RWPE2 (cell line): ENCODE data around the gene CHRNA7.
"Not testable (repeated sequence)": the region's sequence is repeated elsewhere in the genome, so short reads cannot be mapped to it uniquely, and the experiment has no call there.

Source experiments
- ATAC-seq: fragments of 200-7000 bp; cut with Tn5 transposase; 3 replicates; pipeline ENCODE4 v1.9.1; 2021; ENCODE audit warnings: low read depth
- DNase-seq: peaks from one replicate; pipeline ENCODE4 v3.0.0-alpha.2; 2020; ENCODE audit warnings: low spot score
- H3K27ac ChIP-seq: fragments of 450-650 bp; 2 replicates; pipeline ENCODE4 v1.5.1; 2017; ENCODE audit warnings: mild to moderate bottlenecking; ENCODE audit not compliant: poor library complexity, severe bottlenecking
- H3K27me3 ChIP-seq: fragments of 250-450 bp; sonication (Bioruptor Pico); 2 replicates; pipeline ENCODE4 v1.5.1; 2021; ENCODE audit warnings: mild to moderate bottlenecking, moderate library complexity; ENCODE audit not compliant: insufficient read depth, poor library complexity, severe bottlenecking
- H3K36me3 ChIP-seq: fragments of 250-450 bp; sonication (Bioruptor Pico); 2 replicates; pipeline ENCODE4 v1.5.1; 2020; ENCODE audit warnings: low read depth, mild to moderate bottlenecking, moderate library complexity
- H3K4me1 ChIP-seq: fragments of 250-450 bp; sonication (Bioruptor Pico); 2 replicates; pipeline ENCODE4 v1.5.1; 2021; ENCODE audit warnings: mild to moderate bottlenecking, moderate library complexity; ENCODE audit not compliant: insufficient read depth, poor library complexity, severe bottlenecking
- H3K4me3 ChIP-seq: fragments of 250-450 bp; sonication (Bioruptor Pico); 2 replicates; pipeline ENCODE4 v1.5.1; 2021; ENCODE audit warnings: mild to moderate bottlenecking, moderate library complexity; ENCODE audit not compliant: severe bottlenecking
- H3K9me3 ChIP-seq: fragments of 250-450 bp; sonication (Bioruptor Pico); 2 replicates; pipeline ENCODE4 v1.5.1; 2021; ENCODE audit warnings: mild to moderate bottlenecking, moderate library complexity; ENCODE audit not compliant: severe bottlenecking
- CTCF ChIP-seq: fragments of 450-650 bp; IDR thresholded peaks from one replicate; pipeline ENCODE4 v1.5.1; 2017; ENCODE audit warnings: mild to moderate bottlenecking, moderate library complexity; ENCODE audit not compliant: poor library complexity, severe bottlenecking

CHRNA7 gene

GRCh38 chr15:32152574-32152973, 122.3 kb downstream of the CHRNA7 start:
- no peaks in the 10 kb centered on the region for H3K4me1 ChIP-seq
- DNase-seq (no peak), ATAC-seq (no peak)
- no peaks in the 10 kb centered on the region for H3K9me3 ChIP-seq
- H3K4me3 ChIP-seq: no peak overlapping the region
- H3K27ac ChIP-seq: no peak overlapping the region
- TF ChIP-seq CTCF: no peak
- H3K36me3 ChIP-seq: no peaks in the 10 kb centered on the region
- peaks cover 9% of the 10 kb centered on the region for H3K27me3 ChIP-seq

- H3K27me3 ChIP-seq, DNase-seq, H3K9me3 ChIP-seq, H3K27ac ChIP-seq, H3K4me3 ChIP-seq, H3K4me1 ChIP-seq, H3K36me3 ChIP-seq: not testable (repeated sequence)
- ATAC-seq: peak; percentile 37; the same call in 2 of the 3 replicates
Measured at GRCh38 chr15:32153868-32154623, 123.7 kb downstream of the CHRNA7 start.

- DNase-seq, H3K36me3 ChIP-seq, H3K27ac ChIP-seq, H3K4me3 ChIP-seq, ATAC-seq, H3K27me3 ChIP-seq, H3K9me3 ChIP-seq, H3K4me1 ChIP-seq: not testable (repeated sequence)
Measured at GRCh38 chr15:32162143-32162542, 131.8 kb downstream of the CHRNA7 start.

GRCh38 chr15:32164065-32164464, 133.8 kb downstream of the CHRNA7 start:
- not testable (repeated sequence) for H3K36me3 ChIP-seq, H3K9me3 ChIP-seq, H3K27ac ChIP-seq, H3K4me3 ChIP-seq, H3K27me3 ChIP-seq, H3K4me1 ChIP-seq, ATAC-seq, DNase-seq

- not testable (repeated sequence) for H3K27ac ChIP-seq, ATAC-seq, H3K4me3 ChIP-seq, H3K27me3 ChIP-seq, DNase-seq, H3K4me1 ChIP-seq, H3K36me3 ChIP-seq, H3K9me3 ChIP-seq
Measured at GRCh38 chr15:32164747-32165146, 134.4 kb downstream of the CHRNA7 start.

GRCh38 chr15:32165775-32166174, 135.5 kb downstream of the CHRNA7 start:
- not testable (repeated sequence) for H3K4me1 ChIP-seq, H3K27me3 ChIP-seq, H3K4me3 ChIP-seq, H3K9me3 ChIP-seq, ATAC-seq, DNase-seq, H3K27ac ChIP-seq, H3K36me3 ChIP-seq

GRCh38 chr15:32166270-32166669, 136.0 kb downstream of the CHRNA7 start:
- not testable (repeated sequence) for H3K9me3 ChIP-seq, H3K36me3 ChIP-seq, ATAC-seq, H3K27ac ChIP-seq, H3K4me3 ChIP-seq, H3K4me1 ChIP-seq, H3K27me3 ChIP-seq, DNase-seq

GRCh38 chr15:32167913-32168312, 137.6 kb downstream of the CHRNA7 start:
- H3K9me3 ChIP-seq, H3K4me1 ChIP-seq, H3K36me3 ChIP-seq, H3K4me3 ChIP-seq, ATAC-seq, H3K27ac ChIP-seq, DNase-seq, H3K27me3 ChIP-seq: not testable (repeated sequence)

GRCh38 chr15:32180579-32180978, 150.3 kb downstream of the CHRNA7 start:
- not testable (repeated sequence) for DNase-seq, H3K27ac ChIP-seq, H3K36me3 ChIP-seq, H3K4me1 ChIP-seq, H3K27me3 ChIP-seq, H3K4me3 ChIP-seq, H3K9me3 ChIP-seq, ATAC-seq

GRCh38 chr15:32193780-32194179, 163.5 kb downstream of the CHRNA7 start:
- not testable (repeated sequence) for DNase-seq, H3K27me3 ChIP-seq, H3K27ac ChIP-seq, H3K4me1 ChIP-seq, H3K36me3 ChIP-seq, H3K9me3 ChIP-seq, H3K4me3 ChIP-seq
- ATAC-seq: peak; percentile 11; the same call in 1 of the 3 replicates

GRCh38 chr15:32196206-32196605, 165.9 kb downstream of the CHRNA7 start:
- H3K27me3 ChIP-seq, H3K27ac ChIP-seq, H3K4me3 ChIP-seq, H3K36me3 ChIP-seq, ATAC-seq, H3K4me1 ChIP-seq, DNase-seq, H3K9me3 ChIP-seq: not testable (repeated sequence)
